Panc1 (cell line): ENCODE measurements around the gene SLC9A7. TPM values are rescaled to one million over a fixed set of nuclear protein-coding genes. Genes with fewer than 3 reads are reported as not detected.

Experiments
- ATAC-seq: fragments of 200-7000 bp; cut with Tn5 transposase; 2 replicates; pipeline ENCODE4 v1.9.1; 2020; ENCODE audit warnings: mild to moderate bottlenecking, moderate library complexity
- BruUV-seq: library from RNA; stranded (reverse); fragments of 400-500 nt; replicated peaks from 2 replicates; lab custom pipeline; 2021; lab: Mats Ljungman, UMichigan
- CTCF ChIA-PET: fragments of 300-600 bp; sonication (Branson Sonifier 250); formaldehyde crosslinking; loops from one replicate; lab custom pipeline; 2022; ENCODE audit warnings: antibody characterized with exemption; lab: Charles Lee
- POLR2A ChIA-PET: fragments of 300-600 bp; sonication (Branson Sonifier 250); formaldehyde crosslinking; loops from one replicate; lab custom pipeline; 2022; ENCODE audit warnings: antibody characterized with exemption; lab: Charles Lee
- DNase-seq: peaks from one replicate; pipeline ENCODE4 v3.0.0-alpha.2; 2010; ENCODE audit warnings: low read depth, low spot score
- H3K27ac ChIP-seq: 2 replicates; pipeline ENCODE4 v1.5.1; 2011; ENCODE audit warnings: mild to moderate bottlenecking, low read length, inconsistent platforms
- H3K27me3 ChIP-seq: fragments of 200-500 bp; sonication (Bioruptor generic); 2 replicates; pipeline ENCODE4 v1.6.0; 2014; ENCODE audit warnings: low read length, inconsistent platforms; ENCODE audit not compliant: control insufficient read depth, insufficient read depth
- H3K36me3 ChIP-seq: fragments of 200-500 bp; sonication (Bioruptor generic); 2 replicates; pipeline ENCODE4 v1.5.1; 2014; ENCODE audit warnings: inconsistent platforms, mild to moderate bottlenecking, low read length, moderate library complexity; ENCODE audit not compliant: control insufficient read depth, insufficient read depth
- H3K4me1 ChIP-seq: 2 replicates; pipeline ENCODE4 v1.5.1; 2011; ENCODE audit warnings: inconsistent platforms, mild to moderate bottlenecking, low read length, moderate library complexity; ENCODE audit not compliant: control insufficient read depth, insufficient read depth
- H3K4me3 ChIP-seq, 2 experiments: 2 replicates each; pipeline ENCODE4 v1.5.1; 2011 to 2012; ENCODE audit warnings: low read depth in 2 of 2, low read length in 2 of 2, mild to moderate bottlenecking in 2 of 2, inconsistent platforms in 1 of 2, moderate library complexity in 1 of 2
- H3K9me3 ChIP-seq: fragments of 200-500 bp; sonication (Bioruptor generic); 2 replicates; pipeline ENCODE4 v1.5.1; 2014; ENCODE audit warnings: low read depth, mild to moderate bottlenecking, inconsistent platforms, low read length, moderate library complexity; ENCODE audit not compliant: control insufficient read depth, insufficient read depth
- CTCF ChIP-seq: fragments of 450-650 bp; IDR thresholded peaks from 2 replicates; pipeline ENCODE4 v1.5.1; 2017; ENCODE audit warnings: mild to moderate bottlenecking
- POLR2AphosphoS5 ChIP-seq: IDR thresholded peaks from 2 replicates; pipeline ENCODE4 v1.6.1; 2012; ENCODE audit warnings: mild to moderate bottlenecking, low read depth, low read length, moderate library complexity
- REST ChIP-seq, 2 experiments: IDR thresholded peaks; 2 replicates each; pipeline ENCODE4 v1.6.1; 2011 to 2012; ENCODE audit warnings: low read depth in 2 of 2, control low read depth in 1 of 2, low read length in 1 of 2, mild to moderate bottlenecking in 1 of 2, moderate library complexity in 1 of 2; ENCODE audit not compliant: insufficient read depth in 1 of 2
- SIN3A ChIP-seq: IDR thresholded peaks from 2 replicates; pipeline ENCODE4 v1.6.1; 2012; ENCODE audit warnings: low read depth, mild to moderate bottlenecking, low read length, moderate library complexity, borderline replicate concordance; ENCODE audit not compliant: insufficient read depth
- TCF7L2 ChIP-seq: IDR thresholded peaks from 2 replicates; pipeline ENCODE4 v1.6.1; 2011; ENCODE audit warnings: mild to moderate bottlenecking, low read depth, low read length, inconsistent platforms
- in situ Hi-C: cut with HindIII; loops from 2 replicates; pipeline ENCODE4 v1.10.0; 2016; ENCODE audit warnings: low sequenced_read_pairs, low pct_unique_long_range_greater_than_20kb
- intact Hi-C: fragments of 100-400 bp; cut with micrococcal nuclease; formaldehyde crosslinking; loops from one replicate; pipeline ENCODE4 v1.10.0; 2022; ENCODE audit not compliant: unreplicated experiment
- total RNA-seq: library from RNA; stranded (reverse); gene quantifications from one replicate; pipeline ENCODE4 v1.2.1, GENCODE V29; 2021; ENCODE audit not compliant: unreplicated experiment

Gene SLC9A7
- total RNA-seq, 1 experiment from 2014 or later = 80.4 TPM

- Histone ChIP-seq H3K36me3 (no peaks in the 10 kb centered on the region; the same call in 1 of the 2 replicates), H3K4me1 (no peaks in the 10 kb centered on the region), H3K27ac (no peak overlapping the region), H3K4me3 (no peak overlapping the region), H3K27me3 (no peaks in the 10 kb centered on the region), H3K9me3 (no peaks in the 10 kb centered on the region)
- in situ Hi-C loops = no loop called here
- POLR2A ChIA-PET = no interaction called here
- intact Hi-C loops = no loop called here
- no peak for ATAC-seq
- BruUV-seq = no TSS peak
- CTCF ChIA-PET = no interaction called here
- TF ChIP-seq POLR2AphosphoS5 = no peak
- TF ChIP-seq TCF7L2 = no peak
- TF ChIP-seq REST (IDR thresholded peaks at IDR 0.05; ENCODE audit: insufficient read depth in 1 of 2, low read depth in 2 of 2, low read length in 1 of 2) = no peak
- TF ChIP-seq SIN3A = no peak
- TF ChIP-seq CTCF = no peak
- DNase-seq = no peak
Observed at GRCh38 chrX:46635186-46635585, 123.7 kb downstream of the SLC9A7 start.

- no peak for TF ChIP-seq POLR2AphosphoS5
- no peak for TF ChIP-seq REST (IDR thresholded peaks at IDR 0.05; ENCODE audit: insufficient read depth in 1 of 2, low read depth in 2 of 2, low read length in 1 of 2)
- TF ChIP-seq SIN3A = no peak
- no peak for TF ChIP-seq TCF7L2
- TF ChIP-seq CTCF = no peak
- CTCF ChIA-PET = no interaction called here
- no peak overlapping the region for H3K27ac ChIP-seq
Observed at GRCh38 chrX:46634577-46634976, 124.3 kb downstream of the SLC9A7 start.

More at GRCh38 chrX:46634577-46634976, 124.3 kb downstream of the SLC9A7 start:
- POLR2A ChIA-PET = no interaction called here
- in situ Hi-C loops (no loop called here), intact Hi-C loops (no loop called here)
- BruUV-seq = no TSS peak
- ATAC-seq (no peak), DNase-seq (no peak)
- Histone ChIP-seq H3K27me3 (no peaks in the 10 kb centered on the region), H3K4me1 (no peaks in the 10 kb centered on the region), H3K36me3 (no peaks in the 10 kb centered on the region; the same call in 1 of the 2 replicates), H3K9me3 (no peaks in the 10 kb centered on the region), H3K4me3 (no peak overlapping the region)
